Esophagus muscularis mucosa (tissue), 4 donors: ENCODE measurements around the gene TMEM11.

ENCODE experiments used
- CTCF ChIP-seq, 3 experiments: fragments of 200-600 bp in 2 of 3; fragments of 450-650 bp in 1 of 3; sonication (generic) in 2 of 3; IDR thresholded peaks; one replicate each; pipeline ENCODE4 v1.5.1; 2017 to 2019; ENCODE audit warnings: antibody characterized with exemption in 3 of 3, mild to moderate bottlenecking in 2 of 3, moderate library complexity in 1 of 3
- EP300 ChIP-seq: sonication (generic); formaldehyde crosslinking; IDR thresholded peaks from one replicate; pipeline ENCODE4 v1.6.1; 2017; ENCODE audit warnings: antibody characterized with exemption
- POLR2AphosphoS5 ChIP-seq, 2 donors: sonication (generic); formaldehyde crosslinking; IDR thresholded peaks; one replicate each; pipeline ENCODE4 v1.6.1; 2017; ENCODE audit warnings: antibody characterized with exemption in 2 of 2

DNA sequence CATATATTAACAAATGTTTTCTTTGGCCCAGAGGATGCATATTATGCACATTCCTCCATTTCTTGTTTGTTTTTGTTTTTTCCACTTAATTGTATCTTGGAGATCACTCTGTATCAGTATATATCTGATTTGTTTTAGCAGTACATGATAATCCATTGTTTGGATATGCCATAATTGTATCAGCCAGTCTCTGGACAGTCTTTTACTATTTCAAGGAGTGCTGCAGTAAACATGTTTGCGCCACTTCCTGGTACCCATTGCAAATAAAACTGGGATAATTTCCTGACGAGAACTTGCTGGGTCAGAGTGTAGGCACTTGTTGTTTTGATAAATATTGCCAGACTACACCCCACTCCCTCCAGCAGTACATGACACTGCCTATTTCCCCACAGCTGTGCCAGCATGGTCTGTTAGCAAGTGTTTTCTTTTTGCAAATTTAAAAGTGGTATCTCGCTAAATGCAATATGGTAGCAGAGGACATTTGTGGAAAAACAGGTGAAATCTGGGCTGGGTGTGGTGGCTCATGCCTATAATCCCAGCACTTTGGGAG lies 4.9 kb upstream of the TMEM11 start:
- TF ChIP-seq CTCF (IDR thresholded peaks at IDR 0.05), result no peak
- TF ChIP-seq POLR2AphosphoS5 (IDR thresholded peaks at IDR 0.05), result no peak
- TF ChIP-seq EP300, result no peak
